Stimulated activated naive CD8-positive, alpha-beta T cell treated with anti-CD3 and anti-CD28 coated beads, Interleukin-15, Interleukin-2, amounts not matched to agents 100 U/mL and 50 U/mL, for 24 hours (primary cell): ENCODE results near the gene TNFRSF6B.
"Not testable (repeated sequence)": the region's sequence is repeated elsewhere in the genome, so short reads cannot be mapped to it uniquely, and the experiment has no call there.

ENCODE experiments used
- ATAC-seq: fragments of 150-1000 bp; cut with Tn5 transposase; one replicate; pipeline ENCODE4 v1.10.0; 2021
- DNase-seq: peaks from one replicate; pipeline ENCODE4 v3.0.0; 2021

TNFRSF6B gene

GRCh38 chr20:63708301-63709148 is 12.1 kb downstream of the TNFRSF6B start:
- peak; percentile 17 for DNase-seq

GRCh38 chr20:63709149-63709527 is 12.7 kb downstream of the TNFRSF6B start:
- ATAC-seq (no peak), DNase-seq (peak; percentile 7)

More at GRCh38 chr20:63708301-63709148, 12.1 kb downstream of the TNFRSF6B start:
- ATAC-seq = no peak

- ATAC-seq = no peak
- no peak for DNase-seq
Observed at GRCh38 chr20:63711085-63711645, 14.7 kb downstream of the TNFRSF6B start.

GRCh38 chr20:63712191-63712590 is 15.7 kb downstream of the TNFRSF6B start:
- no peak for DNase-seq
- ATAC-seq = no peak

GRCh38 chr20:63714858-63715257 is 18.4 kb downstream of the TNFRSF6B start:
- ATAC-seq = no peak

GRCh38 chr20:63718996-63719395 is 22.5 kb downstream of the TNFRSF6B start:
- ATAC-seq (no peak), DNase-seq (no peak)

More at GRCh38 chr20:63714858-63715257, 18.4 kb downstream of the TNFRSF6B start:
- DNase-seq = no peak

- DNase-seq, ATAC-seq: not testable (repeated sequence)
Observed at GRCh38 chr20:63722967-63723622, 26.6 kb downstream of the TNFRSF6B start.

- not testable (repeated sequence) for DNase-seq, ATAC-seq
Observed at GRCh38 chr20:63730189-63730733, 33.8 kb downstream of the TNFRSF6B start.

- no peak for ATAC-seq
- DNase-seq = no peak
Observed at GRCh38 chr20:63731410-63731809, 35.0 kb downstream of the TNFRSF6B start.

GRCh38 chr20:63732118-63733095 is 36.0 kb downstream of the TNFRSF6B start:
- DNase-seq = no peak

GRCh38 chr20:63733117-63733516 is 36.7 kb downstream of the TNFRSF6B start:
- ATAC-seq = no peak
- no peak for DNase-seq

More at GRCh38 chr20:63732118-63733095, 36.0 kb downstream of the TNFRSF6B start:
- no peak for ATAC-seq

- DNase-seq (no peak), ATAC-seq (no peak)
Observed at GRCh38 chr20:63733579-63734081, 37.2 kb downstream of the TNFRSF6B start.

- no peak for ATAC-seq
Observed at GRCh38 chr20:63734111-63734945, 37.9 kb downstream of the TNFRSF6B start.

GRCh38 chr20:63734946-63735858 is 38.8 kb downstream of the TNFRSF6B start:
- DNase-seq (no peak), ATAC-seq (no peak)

More at GRCh38 chr20:63734111-63734945, 37.9 kb downstream of the TNFRSF6B start:
- DNase-seq = no peak

- DNase-seq = peak; percentile 72
- peak; percentile 42 for ATAC-seq
Observed at GRCh38 chr20:63735859-63736718, 39.6 kb downstream of the TNFRSF6B start, which contains the start of gene LIME1. LIME1 (plus strand) TSS chr20:63736664; CDS start chr20:63737550, 886 bp downstream.

GRCh38 chr20:63736893-63737694 is 40.6 kb downstream of the TNFRSF6B start:
- peak; percentile 59 for DNase-seq

GRCh38 chr20:63737695-63737944 is 41.2 kb downstream of the TNFRSF6B start:
- no peak for DNase-seq
- ATAC-seq = no peak

More at GRCh38 chr20:63736893-63737694, 40.6 kb downstream of the TNFRSF6B start:
- ATAC-seq = peak; percentile 8
